HepG2 (cell line): ENCODE results near the gene DPY30. TPM values are rescaled to one million over a fixed set of nuclear protein-coding genes. Genes with fewer than 3 reads are reported as not detected.

Source experiments
- DNMT1 ChIP-seq: sonication (generic); formaldehyde crosslinking; IDR thresholded peaks from 2 replicates; pipeline ENCODE4 v1.5.1; 2020; ENCODE audit warnings: mild to moderate bottlenecking, missing genetic modification reagents
- HNRNPK ChIP-seq: fragments of 200-400 bp; formaldehyde crosslinking; IDR thresholded peaks from 2 replicates; pipeline ENCODE4 v1.6.1; 2018; ENCODE audit warnings: low read length, low read depth, moderate library complexity, mild to moderate bottlenecking; ENCODE audit not compliant: poor library complexity, severe bottlenecking
- MBNL3 ChIP-seq: fragments of 250-450 bp; sonication (Bioruptor Pico); conservative IDR thresholded peaks from 2 replicates; pipeline ENCODE4 v1.8.0; 2022; ENCODE audit warnings: mild to moderate bottlenecking, inconsistent platforms
- PRPF4 ChIP-seq: fragments of 200-400 bp; formaldehyde crosslinking; IDR thresholded peaks from 2 replicates; pipeline ENCODE4 v1.6.1; 2016; ENCODE audit warnings: low read length, low read depth; ENCODE audit not compliant: poor library complexity, severe bottlenecking
- THAP7 ChIP-seq: sonication (generic); formaldehyde crosslinking; IDR thresholded peaks from 2 replicates; pipeline ENCODE4 v1.8.1; 2023; ENCODE audit warnings: mild to moderate bottlenecking, missing genetic modification reagents
- ZBTB34 ChIP-seq: sonication (generic); formaldehyde crosslinking; IDR thresholded peaks from 2 replicates; pipeline ENCODE4 v1.8.0; 2022; ENCODE audit warnings: mild to moderate bottlenecking, missing genetic modification reagents
- ZFP91 ChIP-seq: sonication (generic); formaldehyde crosslinking; IDR thresholded peaks from 2 replicates; pipeline ENCODE4 v1.9.0; 2022; ENCODE audit warnings: missing genetic modification reagents, mild to moderate bottlenecking, borderline replicate concordance
- ZHX1 ChIP-seq: sonication (generic); formaldehyde crosslinking; IDR thresholded peaks from 2 replicates; pipeline ENCODE4 v1.8.1; 2022; ENCODE audit warnings: low read depth, mild to moderate bottlenecking, missing genetic modification reagents
- ZNF292 ChIP-seq: sonication (generic); formaldehyde crosslinking; IDR thresholded peaks from 2 replicates; pipeline ENCODE4 v1.8.1; 2022; ENCODE audit warnings: mild to moderate bottlenecking, low read depth, missing genetic modification reagents, borderline replicate concordance
- ZNF501 ChIP-seq: sonication (generic); formaldehyde crosslinking; IDR thresholded peaks from 2 replicates; pipeline ENCODE4 v1.5.1; 2020; ENCODE audit warnings: mild to moderate bottlenecking, moderate library complexity, missing genetic modification reagents
- polyA plus RNA-seq, 8 experiments: library from polyadenylated mRNA; depleted of rRNA in 3 of 8; stranded (reverse) in 7 of 8; unstranded in 1 of 8; fragments of >200 nt; fragmentation: Illumina TruSeq in 4 of 8; extraction: Trizol in 4 of 8; gene quantifications; 2 replicates each; pipeline versions ENCODE4 v1.2.1 to v1.2.3, GENCODE V29; 2011 to 2016; ENCODE audit warnings: low read depth in 4 of 8, missing spikeins in 1 of 8, mixed read lengths in 1 of 8; ENCODE audit not compliant: insufficient read depth in 1 of 8
- total RNA-seq, 5 experiments: library from RNA; depleted of rRNA; stranded (reverse); fragments of >200 nt; fragmentation: Illumina TruSeq; extraction: Trizol; gene quantifications; 2 replicates each; pipeline ENCODE4 v1.2.3, GENCODE V29; 2016; ENCODE audit warnings: low read depth in 1 of 5
- TF ChIP-seq, protein P1 (sequence below): sonication (generic); formaldehyde crosslinking; IDR thresholded peaks from 2 replicates; pipeline ENCODE4 v1.4.0; 2020; ENCODE audit warnings: mild to moderate bottlenecking, missing genetic modification reagents
- TF ChIP-seq, protein P2 (sequence below): IDR thresholded peaks from 2 replicates; pipeline ENCODE4 v1.6.1; 2016; ENCODE audit warnings: missing compliant biosample characterization, missing genetic modification reagents, borderline replicate concordance
- TF ChIP-seq, protein P3 (sequence below): sonication (generic); formaldehyde crosslinking; IDR thresholded peaks from 2 replicates; pipeline ENCODE4 v1.4.0; 2020; ENCODE audit warnings: mild to moderate bottlenecking, missing genetic modification reagents

DPY30 gene
- total and polyA plus RNA-seq, 2 of the 13 experiments (the other 11 are each of a cell fraction or from before 2014, with no cell fraction given) = 98.1 to 118 TPM

- TF ChIP-seq, protein P1, sequence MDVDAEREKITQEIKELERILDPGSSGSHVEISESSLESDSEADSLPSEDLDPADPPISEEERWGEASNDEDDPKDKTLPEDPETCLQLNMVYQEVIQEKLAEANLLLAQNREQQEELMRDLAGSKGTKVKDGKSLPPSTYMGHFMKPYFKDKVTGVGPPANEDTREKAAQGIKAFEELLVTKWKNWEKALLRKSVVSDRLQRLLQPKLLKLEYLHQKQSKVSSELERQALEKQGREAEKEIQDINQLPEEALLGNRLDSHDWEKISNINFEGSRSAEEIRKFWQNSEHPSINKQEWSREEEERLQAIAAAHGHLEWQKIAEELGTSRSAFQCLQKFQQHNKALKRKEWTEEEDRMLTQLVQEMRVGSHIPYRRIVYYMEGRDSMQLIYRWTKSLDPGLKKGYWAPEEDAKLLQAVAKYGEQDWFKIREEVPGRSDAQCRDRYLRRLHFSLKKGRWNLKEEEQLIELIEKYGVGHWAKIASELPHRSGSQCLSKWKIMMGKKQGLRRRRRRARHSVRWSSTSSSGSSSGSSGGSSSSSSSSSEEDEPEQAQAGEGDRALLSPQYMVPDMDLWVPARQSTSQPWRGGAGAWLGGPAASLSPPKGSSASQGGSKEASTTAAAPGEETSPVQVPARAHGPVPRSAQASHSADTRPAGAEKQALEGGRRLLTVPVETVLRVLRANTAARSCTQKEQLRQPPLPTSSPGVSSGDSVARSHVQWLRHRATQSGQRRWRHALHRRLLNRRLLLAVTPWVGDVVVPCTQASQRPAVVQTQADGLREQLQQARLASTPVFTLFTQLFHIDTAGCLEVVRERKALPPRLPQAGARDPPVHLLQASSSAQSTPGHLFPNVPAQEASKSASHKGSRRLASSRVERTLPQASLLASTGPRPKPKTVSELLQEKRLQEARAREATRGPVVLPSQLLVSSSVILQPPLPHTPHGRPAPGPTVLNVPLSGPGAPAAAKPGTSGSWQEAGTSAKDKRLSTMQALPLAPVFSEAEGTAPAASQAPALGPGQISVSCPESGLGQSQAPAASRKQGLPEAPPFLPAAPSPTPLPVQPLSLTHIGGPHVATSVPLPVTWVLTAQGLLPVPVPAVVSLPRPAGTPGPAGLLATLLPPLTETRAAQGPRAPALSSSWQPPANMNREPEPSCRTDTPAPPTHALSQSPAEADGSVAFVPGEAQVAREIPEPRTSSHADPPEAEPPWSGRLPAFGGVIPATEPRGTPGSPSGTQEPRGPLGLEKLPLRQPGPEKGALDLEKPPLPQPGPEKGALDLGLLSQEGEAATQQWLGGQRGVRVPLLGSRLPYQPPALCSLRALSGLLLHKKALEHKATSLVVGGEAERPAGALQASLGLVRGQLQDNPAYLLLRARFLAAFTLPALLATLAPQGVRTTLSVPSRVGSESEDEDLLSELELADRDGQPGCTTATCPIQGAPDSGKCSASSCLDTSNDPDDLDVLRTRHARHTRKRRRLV = peak; percentile 75
- TF ChIP-seq MBNL3 = no peak
- TF ChIP-seq HNRNPK = no peak
- TF ChIP-seq PRPF4 = no peak
- peak; percentile 92 for TF ChIP-seq THAP7 (CRISPR knock-in tag)
- peak; percentile 88; the same call in 1 of the 2 replicates for TF ChIP-seq ZFP91 (CRISPR knock-in tag)
- TF ChIP-seq, protein P2, sequence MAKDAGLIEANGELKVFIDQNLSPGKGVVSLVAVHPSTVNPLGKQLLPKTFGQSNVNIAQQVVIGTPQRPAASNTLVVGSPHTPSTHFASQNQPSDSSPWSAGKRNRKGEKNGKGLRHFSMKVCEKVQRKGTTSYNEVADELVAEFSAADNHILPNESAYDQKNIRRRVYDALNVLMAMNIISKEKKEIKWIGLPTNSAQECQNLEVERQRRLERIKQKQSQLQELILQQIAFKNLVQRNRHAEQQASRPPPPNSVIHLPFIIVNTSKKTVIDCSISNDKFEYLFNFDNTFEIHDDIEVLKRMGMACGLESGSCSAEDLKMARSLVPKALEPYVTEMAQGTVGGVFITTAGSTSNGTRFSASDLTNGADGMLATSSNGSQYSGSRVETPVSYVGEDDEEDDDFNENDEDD (CRISPR knock-in tag) = peak; percentile 66
- TF ChIP-seq DNMT1 = peak; percentile 80; the same call in 1 of the 2 replicates
- no peak for TF ChIP-seq ZHX1 (CRISPR knock-in tag)
- peak; percentile 80 for TF ChIP-seq ZNF292 (CRISPR knock-in tag)
- peak; percentile 95 for TF ChIP-seq ZNF501 (CRISPR knock-in tag)
- TF ChIP-seq, protein P3, sequence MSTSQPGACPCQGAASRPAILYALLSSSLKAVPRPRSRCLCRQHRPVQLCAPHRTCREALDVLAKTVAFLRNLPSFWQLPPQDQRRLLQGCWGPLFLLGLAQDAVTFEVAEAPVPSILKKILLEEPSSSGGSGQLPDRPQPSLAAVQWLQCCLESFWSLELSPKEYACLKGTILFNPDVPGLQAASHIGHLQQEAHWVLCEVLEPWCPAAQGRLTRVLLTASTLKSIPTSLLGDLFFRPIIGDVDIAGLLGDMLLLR (CRISPR knock-in tag) = 0 out of 2 replicates have a peak, but pooled peaks have one; percentile 44
- TF ChIP-seq ZBTB34 (CRISPR knock-in tag) = no peak
Measured at GRCh38 chr2:32063310-32064020, 23.9 kb upstream of the DPY30 start, which contains the start of gene SPAST (continued).
